PC-9 (cell line): Measurements from ENCODE around the gene FAM193A. TPM values are rescaled to one million over a fixed set of nuclear protein-coding genes. Genes with fewer than 3 reads are reported as not detected.
"Not testable (repeated sequence)": the region's sequence is repeated elsewhere in the genome, so short reads cannot be mapped to it uniquely, and the experiment has no call there.

Experiments used
- BruUV-seq: library from RNA; stranded (reverse); fragments of 400-500 nt; replicated peaks from 2 replicates; lab custom pipeline; 2021; lab: Mats Ljungman, UMichigan
- CTCF ChIA-PET: fragments of 300-600 bp; sonication (Branson Sonifier 250); formaldehyde crosslinking; loops from one replicate; lab custom pipeline; 2022; ENCODE audit warnings: antibody characterized with exemption; lab: Charles Lee
- POLR2A ChIA-PET: fragments of 300-600 bp; sonication (Branson Sonifier 250); formaldehyde crosslinking; loops from one replicate; lab custom pipeline; 2022; ENCODE audit warnings: antibody characterized with exemption; ENCODE audit not compliant: unreplicated experiment; lab: Charles Lee
- DNase-seq, 2 experiments: peaks; one replicate each; pipeline versions ENCODE4 v3.0.0 to v3.0.0-alpha.2; 2015 to 2022; ENCODE audit warnings: mixed read lengths in 1 of 2
- H2AFZ ChIP-seq: fragments of 200-600 bp; sonication (generic); 2 replicates; pipeline ENCODE4 v1.8.1; 2017; ENCODE audit warnings: antibody characterized with exemption
- H3F3A ChIP-seq: fragments of 200-600 bp; sonication (generic); 2 replicates; pipeline ENCODE4 v1.8.1; 2017; ENCODE audit warnings: antibody characterized with exemption, mild to moderate bottlenecking, low read depth; ENCODE audit not compliant: insufficient read depth
- H3K27ac ChIP-seq: fragments of 200-600 bp; sonication (generic); 2 replicates; pipeline ENCODE4 v1.6.1; 2016; ENCODE audit warnings: mixed run types
- H3K27me3 ChIP-seq: fragments of 200-600 bp; sonication (generic); 2 replicates; pipeline ENCODE4 v1.6.1; 2016; ENCODE audit warnings: low read depth, mixed run types; ENCODE audit not compliant: insufficient read depth
- H3K36me3 ChIP-seq: fragments of 200-600 bp; sonication (generic); 2 replicates; pipeline ENCODE4 v1.6.1; 2016; ENCODE audit warnings: low read depth, mixed run types
- H3K4me1 ChIP-seq: fragments of 200-600 bp; sonication (generic); replicated peaks from 2 replicates; pipeline ENCODE4 v1.6.1; 2016; ENCODE audit warnings: mixed run types; ENCODE audit not compliant: insufficient read depth
- H3K4me2 ChIP-seq: fragments of 200-600 bp; sonication (generic); 2 replicates; pipeline ENCODE4 v1.6.1; 2017; ENCODE audit warnings: mixed run types
- H3K4me3 ChIP-seq: fragments of 200-600 bp; sonication (generic); 2 replicates; pipeline ENCODE4 v1.6.1; 2016; ENCODE audit warnings: mixed run types
- H3K79me2 ChIP-seq: fragments of 200-600 bp; sonication (generic); 2 replicates; pipeline ENCODE4 v1.6.1; 2017; ENCODE audit warnings: low read depth, mixed run types
- H3K9me2 ChIP-seq: fragments of 200-600 bp; sonication (generic); 2 replicates; pipeline ENCODE4 v1.8.1; 2017; ENCODE audit warnings: mild to moderate bottlenecking; ENCODE audit not compliant: insufficient read depth
- H3K9me3 ChIP-seq: fragments of 200-600 bp; sonication (generic); 2 replicates; pipeline ENCODE4 v1.8.1; 2016; ENCODE audit warnings: low read depth; ENCODE audit not compliant: insufficient read depth
- H4K20me1 ChIP-seq: fragments of 200-600 bp; sonication (generic); 2 replicates; pipeline ENCODE4 v1.8.1; 2017; ENCODE audit not compliant: insufficient read depth
- CTCF ChIP-seq: fragments of 200-600 bp; sonication (generic); conservative IDR thresholded peaks from 2 replicates; pipeline ENCODE4 v1.6.1; 2017; ENCODE audit warnings: mixed run types, antibody characterized with exemption, mild to moderate bottlenecking, moderate library complexity
- EZH2 ChIP-seq: fragments of 200-600 bp; sonication (generic); IDR thresholded peaks from 2 replicates; pipeline ENCODE4 v1.8.0; 2017; ENCODE audit warnings: antibody characterized with exemption, low read depth
- intact Hi-C: fragments of 100-400 bp; cut with micrococcal nuclease; formaldehyde crosslinking; loops from one replicate; pipeline ENCODE4 v1.10.0; 2022; ENCODE audit not compliant: unreplicated experiment
- total RNA-seq: library from RNA; stranded (reverse); gene quantifications from 2 replicates; pipeline ENCODE4 v1.2.3, GENCODE V29; 2021

Gene FAM193A
- total RNA-seq, 1 experiment from 2014 or later = 23.4 TPM

GRCh38 chr4:2534904-2535375 lies 1.5 kb upstream of the FAM193A start:
- TF ChIP-seq CTCF (no peak), EZH2 (no peak)
- Histone ChIP-seq H3K79me2 (peaks cover 25% of the 10 kb centered on the region), H4K20me1 (peaks cover 14% of the 10 kb centered on the region), H3F3A (no peaks in the 10 kb centered on the region), H3K4me3 (peak overlapping the region; percentile 81; the same call in 1 of the 2 replicates), H3K27me3 (no peaks in the 10 kb centered on the region), H3K4me2 (peak overlapping the region; percentile 86), H3K27ac (no peak overlapping the region), H3K4me1 (peaks cover 13% of the 10 kb centered on the region; the same call in 1 of the 2 replicates), H3K9me3 (no peaks in the 10 kb centered on the region), H3K9me2 (no peaks in the 10 kb centered on the region), H2AFZ (no peak overlapping the region), H3K36me3 (no peaks in the 10 kb centered on the region)
- no peak for DNase-seq
- ChIA-PET CTCF (no interaction called here), POLR2A (interaction anchor here (0.7 kb wide), 2 partner anchors 16 to 24 kb away, joined by 4 to 5 read pairs; no protein-coding TSS in a partner anchor)
- intact Hi-C loops = loop anchor here (5.0 kb wide), 1 partner anchor 293 kb away; the partner anchor contains the start of genes HAUS3 and POLN
- no TSS peak for BruUV-seq

DNA sequence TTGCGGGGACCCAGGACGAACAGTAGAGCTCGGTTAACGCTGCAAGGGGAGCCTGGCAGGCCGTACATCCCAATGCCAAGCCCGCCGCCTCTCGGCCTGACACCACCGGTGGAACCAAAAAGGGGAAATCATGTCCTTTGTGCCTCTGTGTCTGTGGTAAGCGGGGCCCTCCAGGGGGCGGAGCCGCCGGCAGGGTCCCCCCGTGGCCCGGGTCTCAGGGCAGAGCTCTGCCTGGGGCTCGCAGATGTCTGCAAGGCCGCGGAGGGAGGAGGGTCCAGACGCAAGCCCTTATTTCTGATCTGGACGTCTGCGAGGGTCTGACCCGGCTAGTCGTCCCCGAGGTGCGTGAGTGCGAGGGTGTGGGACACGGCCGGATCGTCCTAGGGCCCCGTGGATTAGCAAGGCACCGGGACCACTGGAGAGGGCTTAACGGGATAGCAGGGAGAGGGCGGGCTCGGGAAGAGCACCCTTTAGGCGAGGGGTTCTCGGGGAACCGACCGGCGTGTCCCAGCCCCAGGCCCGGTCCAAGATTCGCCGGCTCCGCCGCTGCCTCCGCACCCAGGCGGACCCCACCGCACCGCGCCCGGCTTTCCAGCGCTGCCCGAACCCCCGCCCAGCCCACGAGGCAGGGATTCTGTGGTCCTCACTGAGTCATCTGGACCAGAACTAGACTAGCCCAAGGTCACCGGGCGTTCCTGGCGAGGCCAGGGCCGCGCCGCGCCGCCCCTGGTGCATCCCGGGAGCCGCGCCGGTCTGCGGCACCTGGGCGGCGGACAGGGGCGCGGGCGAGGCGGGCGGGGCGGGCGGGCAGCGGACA lies 863 bp upstream of the FAM193A start:
- Histone ChIP-seq H3K36me3 (no peaks in the 10 kb centered on the region), H3F3A (no peaks in the 10 kb centered on the region), H2AFZ (peak overlapping the region; percentile 88), H3K4me2 (peak overlapping the region; percentile 86), H3K4me3 (peak overlapping the region; percentile 81), H3K27ac (peak overlapping the region; percentile 44; the same call in 1 of the 2 replicates), H3K9me3 (no peaks in the 10 kb centered on the region), H3K9me2 (no peaks in the 10 kb centered on the region), H3K27me3 (no peaks in the 10 kb centered on the region), H3K4me1 (peaks cover 13% of the 10 kb centered on the region; the same call in 1 of the 2 replicates), H3K79me2 (peaks cover 32% of the 10 kb centered on the region), H4K20me1 (peaks cover 14% of the 10 kb centered on the region)
- CTCF ChIA-PET = interaction anchor here (0.7 kb wide), 1 partner anchor 119 kb away, joined by 8 read pairs; no protein-coding TSS in a partner anchor
- BruUV-seq = TSS peak; percentile 81
- no peak for DNase-seq
- POLR2A ChIA-PET = interaction anchor here (0.6 to 0.7 kb wide), 7 partner anchors 17 to 401 kb away, joined by 3 to 8 read pairs (median 4); no protein-coding TSS in a partner anchor
- intact Hi-C loops = loop anchor here (2.0 to 5.0 kb wide), 3 partner anchors 67 to 401 kb away; partner anchors contain the start of genes HAUS3, POLN and RNF4
- TF ChIP-seq EZH2 (no peak), CTCF (no peak)

GRCh38 chr4:2537011-2537830 lies 774 bp downstream of the FAM193A start:
- ChIA-PET POLR2A (no interaction called here), CTCF (interaction anchor here (0.6 kb wide), 1 partner anchor 15 kb away, joined by 3 read pairs; no protein-coding TSS in a partner anchor)
- Histone ChIP-seq H3K36me3 (no peaks in the 10 kb centered on the region), H3K4me3 (peak overlapping the region; percentile 81), H3K4me2 (peak overlapping the region; percentile 97), H3F3A (no peaks in the 10 kb centered on the region), H3K9me2 (no peaks in the 10 kb centered on the region), H3K9me3 (no peaks in the 10 kb centered on the region), H3K27me3 (no peaks in the 10 kb centered on the region), H2AFZ (peak overlapping the region; percentile 83), H3K4me1 (peaks cover 13% of the 10 kb centered on the region; the same call in 1 of the 2 replicates), H3K27ac (0 out of 2 replicates have a peak overlapping the region, but pooled peaks have one; percentile 32), H4K20me1 (peaks cover 18% of the 10 kb centered on the region), H3K79me2 (peaks cover 48% of the 10 kb centered on the region)
- intact Hi-C loops = loop anchor here (2.0 to 5.0 kb wide), 3 partner anchors 68 to 400 kb away; partner anchors contain the start of genes HAUS3, POLN and RNF4
- DNase-seq = peak; percentile 41 to 47
- BruUV-seq = no TSS peak
- TF ChIP-seq EZH2 = no peak
- no peak for TF ChIP-seq CTCF

DNA sequence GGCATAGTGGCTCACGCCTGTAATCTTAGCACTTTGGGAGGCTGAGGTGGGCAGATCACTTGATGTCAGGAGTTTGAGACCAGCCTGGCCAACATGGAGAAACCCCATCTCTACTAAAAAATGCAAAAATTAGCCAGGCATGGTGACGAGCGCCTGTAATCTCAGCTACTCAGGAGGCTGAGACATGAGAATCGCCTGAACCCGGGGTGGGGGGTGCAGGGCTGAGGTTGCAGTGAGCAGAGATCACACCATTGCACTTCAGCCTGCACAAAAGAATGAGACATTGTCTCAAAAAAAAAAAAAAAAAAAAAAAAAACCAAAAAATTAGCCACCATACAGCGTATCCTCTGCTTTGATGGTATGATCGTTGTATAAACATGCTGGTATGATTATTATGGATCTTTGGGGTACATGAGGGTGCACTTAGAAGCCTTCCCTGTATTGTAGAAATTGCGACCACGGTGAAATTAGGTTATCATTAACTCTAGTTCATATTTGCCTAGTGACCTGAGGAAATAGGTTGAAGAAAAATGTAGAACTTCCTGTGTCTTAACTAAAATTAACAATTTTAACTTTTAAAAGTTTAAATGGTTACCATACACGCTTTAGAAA lies 7.2 kb downstream of the FAM193A start:
- H3F3A ChIP-seq, H3K27ac ChIP-seq, DNase-seq, BruUV-seq, CTCF ChIA-PET, H3K4me1 ChIP-seq, H3K9me3 ChIP-seq, H3K36me3 ChIP-seq, intact Hi-C loops, H2AFZ ChIP-seq, H3K9me2 ChIP-seq, H3K27me3 ChIP-seq, H3K4me2 ChIP-seq, H3K4me3 ChIP-seq, POLR2A ChIA-PET: not testable (repeated sequence)
- peaks cover 88% of the 10 kb centered on the region for H3K79me2 ChIP-seq
- H4K20me1 ChIP-seq = peaks cover 14% of the 10 kb centered on the region
